GM10266 (cell line): Measurements from ENCODE around the gene ADH1C.
"Not testable (repeated sequence)": the region's sequence is repeated elsewhere in the genome, so short reads cannot be mapped to it uniquely, and the experiment has no call there.

Source experiments
- DNase-seq: peaks from one replicate; pipeline ENCODE4 v3.0.0; 2012; ENCODE audit errors: extremely low spot score
- CTCF ChIP-seq: IDR thresholded peaks from 2 replicates; pipeline ENCODE4 v1.5.1; 2012; ENCODE audit warnings: mild to moderate bottlenecking, low read depth; ENCODE audit not compliant: control insufficient read depth, insufficient read depth; ENCODE audit errors: missing control alignments

Gene ADH1C

DNA sequence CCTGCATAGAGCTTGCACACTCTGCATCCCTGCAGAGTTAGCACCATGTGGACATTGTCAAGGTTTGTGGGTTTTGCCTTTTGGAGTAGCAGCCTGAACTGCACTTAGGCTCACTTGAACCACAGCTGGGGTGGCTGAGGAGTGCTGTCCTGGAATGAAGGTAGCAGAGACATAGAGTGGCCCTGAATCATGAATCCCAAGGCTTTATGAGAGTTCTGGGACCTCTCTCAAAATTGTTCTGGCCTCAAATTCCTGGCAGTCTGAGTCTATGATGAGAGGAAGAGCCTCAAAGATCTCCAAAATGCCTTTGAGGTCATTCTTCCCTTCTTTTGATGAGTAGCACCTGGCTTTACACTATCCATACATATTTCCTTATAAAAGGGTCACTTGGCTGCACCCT is 37.1 kb upstream of the ADH1C start:
- no peak for TF ChIP-seq CTCF
- DNase-seq = no peak

DNA sequence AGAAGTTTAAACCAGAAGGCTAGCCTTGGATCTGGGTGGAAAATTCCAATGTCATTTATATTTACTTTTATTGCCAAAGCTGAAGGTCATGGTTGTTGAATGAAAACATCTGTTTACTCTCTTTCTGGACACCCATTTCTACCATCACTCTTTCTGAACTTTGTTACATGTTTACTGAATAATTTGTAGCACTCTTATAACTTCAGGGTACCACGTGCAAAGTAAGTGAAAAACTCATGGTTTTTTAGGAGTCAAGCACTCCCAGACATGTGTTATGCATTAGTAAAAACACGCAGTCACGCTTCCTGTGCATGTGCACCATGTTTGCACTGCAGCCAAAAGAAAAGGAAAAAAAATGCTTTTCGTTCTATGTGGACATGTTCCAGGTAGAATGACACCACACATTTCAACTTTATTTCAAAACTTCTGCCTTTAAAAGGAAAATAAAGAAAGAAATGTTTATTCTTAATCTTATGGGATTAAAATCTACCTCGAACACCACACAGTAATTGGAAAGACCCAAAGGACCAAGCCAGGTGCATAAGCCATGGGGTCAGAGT is 31.4 kb upstream of the ADH1C start:
- DNase-seq = no peak
- no peak for TF ChIP-seq CTCF

GRCh38 chr4:99383399-99383798 is 30.9 kb upstream of the ADH1C start:
- TF ChIP-seq CTCF = no peak
- no peak for DNase-seq

DNA sequence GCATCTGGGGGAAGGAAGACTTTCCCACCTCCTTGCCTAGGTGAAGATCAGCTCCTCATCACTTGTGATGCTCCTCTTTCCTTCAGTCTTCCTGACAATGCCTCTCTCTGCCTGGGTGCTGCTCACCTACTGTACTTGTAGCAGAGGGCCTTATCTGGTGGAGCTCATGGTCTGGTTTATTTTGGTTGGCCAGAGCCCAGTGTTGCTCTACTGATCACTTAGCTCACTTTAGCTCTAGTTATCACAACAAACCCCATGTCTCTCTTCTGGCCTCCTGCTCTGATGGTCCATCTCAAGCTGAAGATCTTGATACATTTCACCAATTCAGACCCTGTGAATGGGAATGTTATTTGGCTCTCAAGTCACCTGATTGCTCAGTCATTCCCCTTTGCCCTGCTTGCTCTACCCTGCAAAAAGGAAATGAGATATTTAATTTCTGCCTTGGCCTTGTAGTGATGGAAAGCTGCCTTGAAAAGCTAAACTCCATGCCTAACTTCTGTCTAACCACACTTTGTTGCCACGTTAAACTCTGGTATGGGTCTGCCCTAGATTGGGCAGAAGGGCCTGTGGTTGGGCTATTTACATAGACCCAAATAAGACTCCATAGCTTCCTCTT is 30.3 kb upstream of the ADH1C start:
- no peak for DNase-seq
- no peak for TF ChIP-seq CTCF

DNA sequence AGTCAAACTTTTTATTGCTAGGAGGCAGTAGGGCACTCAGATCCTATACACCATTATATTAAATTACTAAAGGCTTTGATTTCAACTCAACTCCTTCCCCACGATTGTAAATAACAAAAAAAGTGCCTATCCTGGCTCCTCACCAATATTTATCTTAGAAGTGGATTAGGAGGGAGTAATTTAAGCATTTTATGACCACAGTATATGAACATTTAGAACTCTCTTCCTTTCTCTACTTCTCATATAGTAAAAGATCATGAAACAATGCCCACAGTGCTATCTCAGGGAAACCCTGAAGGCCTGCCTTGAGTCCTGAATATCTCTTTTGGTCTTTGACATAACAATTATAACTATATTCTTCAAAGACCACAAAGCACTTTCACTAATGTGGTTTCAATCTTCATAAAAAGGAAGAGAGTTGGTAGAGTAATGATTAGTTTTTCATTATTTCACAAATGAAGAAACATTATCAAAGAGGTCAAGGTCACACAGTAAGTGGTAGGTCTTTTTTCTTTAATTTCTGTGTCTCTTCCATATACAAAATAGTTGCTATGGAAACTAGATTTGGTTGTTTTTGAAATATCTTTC is 29.1 kb upstream of the ADH1C start:
- no peak for TF ChIP-seq CTCF

GRCh38 chr4:99379571-99379970 is 27.0 kb upstream of the ADH1C start:
- no peak for TF ChIP-seq CTCF
- DNase-seq = no peak

More for the DNA sequence above, 29.1 kb upstream of the ADH1C start:
- DNase-seq = no peak

DNA sequence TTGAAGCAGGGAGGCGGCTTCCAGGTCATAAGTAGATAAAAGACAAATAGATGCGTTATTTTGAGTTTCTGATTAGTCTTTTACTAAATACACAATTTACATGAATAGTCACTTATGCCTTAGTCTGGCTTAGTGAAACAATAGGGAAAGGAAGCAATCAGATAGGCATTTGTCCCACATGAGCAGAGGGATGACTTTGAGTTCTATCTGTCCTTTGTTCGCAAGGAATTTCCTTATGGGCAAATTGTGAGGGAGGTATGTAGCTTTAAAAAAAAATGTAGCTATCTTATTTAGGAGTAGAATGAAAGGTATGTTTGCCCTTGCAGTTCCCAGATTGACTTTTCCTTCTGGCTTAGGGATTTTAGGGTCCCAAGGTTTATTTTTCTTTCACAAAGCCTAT is 26.3 kb upstream of the ADH1C start:
- DNase-seq = no peak

DNA sequence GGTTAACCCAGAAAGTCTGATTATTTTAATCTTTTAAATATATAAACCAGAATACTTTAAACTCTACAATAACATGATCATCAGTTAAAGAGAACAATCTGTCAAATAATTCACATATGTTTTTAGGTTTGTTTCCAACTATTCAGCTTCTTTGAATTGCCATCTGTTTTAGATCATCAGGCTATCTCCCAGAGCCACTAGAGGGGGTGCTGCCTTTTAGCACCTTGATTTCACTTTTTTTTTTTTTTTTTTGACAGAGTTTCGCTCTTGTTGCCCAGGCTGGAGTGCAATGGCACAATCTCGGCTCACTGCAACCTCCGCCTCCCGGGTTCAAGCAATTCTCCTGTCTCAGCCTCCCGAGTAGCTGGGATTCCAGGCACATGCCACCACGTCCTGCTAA is 24.8 kb upstream of the ADH1C start:
- not testable (repeated sequence) for DNase-seq

More for the DNA sequence above, 26.3 kb upstream of the ADH1C start:
- no peak for TF ChIP-seq CTCF

DNA sequence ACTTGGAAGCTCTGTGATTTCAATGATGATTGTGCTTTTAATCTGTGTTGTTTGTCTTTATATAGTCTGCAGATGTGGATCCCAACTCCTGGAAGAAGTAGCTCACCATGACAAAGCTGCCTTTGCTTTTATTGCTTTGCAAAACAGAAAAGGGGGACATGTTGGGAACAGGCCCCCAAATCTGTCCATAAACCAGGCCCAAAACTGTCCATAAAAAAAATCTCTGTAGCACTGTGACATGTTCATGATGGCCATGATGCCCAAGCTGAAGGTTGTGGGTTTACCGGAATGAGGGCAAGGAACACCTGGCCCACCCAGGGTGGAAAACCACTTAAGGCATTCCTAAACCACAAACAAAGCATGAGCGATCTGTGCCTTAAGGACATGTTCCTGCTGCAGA is 19.9 kb upstream of the ADH1C start:
- not testable (repeated sequence) for DNase-seq

DNA sequence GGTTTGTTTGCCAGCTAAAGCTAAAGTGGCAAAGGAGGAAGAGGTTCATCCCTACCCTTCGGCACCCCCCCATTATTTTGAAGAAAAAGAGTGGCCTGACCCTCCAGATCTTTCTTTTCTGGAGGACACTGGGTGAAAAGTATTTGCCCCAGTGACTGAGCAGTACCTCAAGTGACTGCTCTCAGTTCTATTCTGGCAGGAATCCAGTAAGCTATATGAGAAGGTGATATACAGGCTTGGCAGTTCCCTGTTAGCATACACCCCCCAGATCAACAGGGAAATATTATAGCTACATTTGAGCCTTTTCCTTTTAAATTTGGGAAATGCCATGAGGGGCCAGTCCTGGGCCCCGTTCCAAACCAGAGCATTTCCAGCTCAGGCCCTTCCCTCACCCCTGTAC is 15.3 kb upstream of the ADH1C start:
- not testable (repeated sequence) for DNase-seq
